Measurements from ENCODE around the gene HERC2.

Gene HERC2

DNA sequence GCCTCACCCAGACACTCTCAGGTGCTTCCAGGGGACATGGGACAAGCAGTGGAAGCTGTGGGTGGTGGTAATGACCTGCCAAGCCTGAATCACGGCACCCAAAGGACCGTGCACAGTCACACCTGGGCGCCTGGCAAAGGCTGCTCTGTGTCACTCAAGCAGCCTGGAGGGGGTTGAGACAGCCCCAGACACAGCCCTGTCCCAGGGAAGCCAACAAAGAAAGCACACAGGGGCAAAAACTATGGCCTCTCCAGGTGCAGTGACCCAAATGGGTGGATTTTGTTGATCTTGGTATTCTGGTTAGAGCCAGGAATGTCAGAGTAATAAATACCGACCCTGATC is 207.9 kb downstream of the HERC2 start:
- no peaks in the 10 kb centered on the region for H3K9me3 ChIP-seq
- no peak overlapping the region for H3K4me3 ChIP-seq
- H3K27ac ChIP-seq = no peak overlapping the region
- H3K27me3 ChIP-seq = no peaks in the 10 kb centered on the region
- H3K4me1 ChIP-seq = peaks cover 0 to 24% (median 16%) of the 10 kb centered on the region in 4 donors
- TF ChIP-seq, protein P1, sequence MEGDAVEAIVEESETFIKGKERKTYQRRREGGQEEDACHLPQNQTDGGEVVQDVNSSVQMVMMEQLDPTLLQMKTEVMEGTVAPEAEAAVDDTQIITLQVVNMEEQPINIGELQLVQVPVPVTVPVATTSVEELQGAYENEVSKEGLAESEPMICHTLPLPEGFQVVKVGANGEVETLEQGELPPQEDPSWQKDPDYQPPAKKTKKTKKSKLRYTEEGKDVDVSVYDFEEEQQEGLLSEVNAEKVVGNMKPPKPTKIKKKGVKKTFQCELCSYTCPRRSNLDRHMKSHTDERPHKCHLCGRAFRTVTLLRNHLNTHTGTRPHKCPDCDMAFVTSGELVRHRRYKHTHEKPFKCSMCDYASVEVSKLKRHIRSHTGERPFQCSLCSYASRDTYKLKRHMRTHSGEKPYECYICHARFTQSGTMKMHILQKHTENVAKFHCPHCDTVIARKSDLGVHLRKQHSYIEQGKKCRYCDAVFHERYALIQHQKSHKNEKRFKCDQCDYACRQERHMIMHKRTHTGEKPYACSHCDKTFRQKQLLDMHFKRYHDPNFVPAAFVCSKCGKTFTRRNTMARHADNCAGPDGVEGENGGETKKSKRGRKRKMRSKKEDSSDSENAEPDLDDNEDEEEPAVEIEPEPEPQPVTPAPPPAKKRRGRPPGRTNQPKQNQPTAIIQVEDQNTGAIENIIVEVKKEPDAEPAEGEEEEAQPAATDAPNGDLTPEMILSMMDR (IDR thresholded peaks at IDR 0.05) = no peak
- DNase-seq = no peak
- intact Hi-C loops (cut with DNase I; ENCODE audit: low total_unique reads) = no loop called here
- peaks cover 49 to 79% (median 69%) of the 10 kb centered on the region in 3 donors for H3K36me3 ChIP-seq

DNA sequence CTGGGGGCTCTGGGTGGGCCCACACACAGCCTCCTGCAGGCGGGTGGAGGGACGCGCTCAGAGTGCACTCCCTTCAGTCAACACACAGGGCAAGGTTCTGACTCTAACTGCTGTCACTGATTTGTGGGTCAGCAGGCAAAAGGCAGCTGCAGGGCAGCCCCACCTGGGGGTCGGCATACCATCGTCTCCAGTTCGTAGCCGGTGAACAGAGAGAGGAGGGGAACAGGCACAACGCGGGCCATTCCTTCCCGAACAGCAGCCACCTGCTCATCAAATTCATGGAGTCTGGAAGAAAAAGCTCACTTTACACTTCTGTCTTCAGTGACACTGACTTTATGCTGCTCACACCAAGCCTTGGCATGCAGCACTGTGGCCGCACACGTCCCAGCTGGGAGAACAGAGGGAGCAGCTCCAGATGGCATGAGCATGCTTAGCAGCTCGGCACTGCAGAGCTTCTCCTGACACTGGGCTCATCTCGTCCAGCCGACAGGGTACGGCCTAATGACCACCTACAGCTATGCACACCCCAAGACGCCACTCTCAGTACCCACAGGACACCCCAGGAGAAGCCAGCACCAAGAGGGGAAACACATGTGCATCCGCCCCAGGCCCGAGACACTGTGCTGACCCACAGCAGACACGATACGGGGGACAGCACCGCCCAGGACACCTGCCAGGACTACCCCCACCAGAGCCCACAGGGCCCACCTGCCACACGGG is 208.4 kb downstream of the HERC2 start:
- Histone ChIP-seq H3K27ac (no peak overlapping the region), H3K9me3 (no peaks in the 10 kb centered on the region), H3K4me3 (no peak overlapping the region), H3K36me3 (peaks cover 49 to 74% (median 69%) of the 10 kb centered on the region in 3 donors), H3K4me1 (peaks cover 0 to 30% (median 16%) of the 10 kb centered on the region in 4 donors), H3K27me3 (no peaks in the 10 kb centered on the region)
- intact Hi-C loops (cut with DNase I; ENCODE audit: low total_unique reads) = no loop called here
- TF ChIP-seq, protein P1 (IDR thresholded peaks at IDR 0.05) = no peak
- no peak for DNase-seq

DNA sequence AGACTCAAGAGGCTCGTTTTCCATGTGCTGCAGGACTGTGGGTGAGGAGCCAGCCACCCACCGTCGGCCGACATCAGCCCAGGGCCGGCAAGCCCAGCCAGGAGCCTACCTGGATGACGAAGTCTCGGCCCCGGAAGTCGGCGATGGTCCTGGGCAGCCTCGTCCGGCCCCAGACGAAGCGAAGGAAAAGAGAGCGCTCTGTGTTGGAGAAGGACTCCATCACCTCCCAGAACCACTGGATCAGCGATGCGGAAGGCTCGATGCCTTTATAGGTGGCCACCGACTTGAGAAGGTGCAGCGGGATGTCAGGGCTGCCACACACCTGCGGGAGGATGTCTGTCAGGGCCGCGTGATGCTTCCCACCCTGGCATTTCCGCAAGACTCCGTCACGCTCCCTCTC is 209.0 kb downstream of the HERC2 start:
- intact Hi-C loops (cut with DNase I; ENCODE audit: low total_unique reads) = no loop called here
- peaks cover 0 to 31% (median 16%) of the 10 kb centered on the region in 4 donors for H3K4me1 ChIP-seq
- no peaks in the 10 kb centered on the region for H3K9me3 ChIP-seq
- H3K27me3 ChIP-seq = no peaks in the 10 kb centered on the region
- peaks cover 44 to 68% (median 66%) of the 10 kb centered on the region in 3 donors for H3K36me3 ChIP-seq
- H3K27ac ChIP-seq = peak overlapping the region in 1 of 2 donors; percentile 93
- TF ChIP-seq, protein P1 (IDR thresholded peaks at IDR 0.05) = no peak
- H3K4me3 ChIP-seq = no peak overlapping the region
- no peak for DNase-seq

DNA sequence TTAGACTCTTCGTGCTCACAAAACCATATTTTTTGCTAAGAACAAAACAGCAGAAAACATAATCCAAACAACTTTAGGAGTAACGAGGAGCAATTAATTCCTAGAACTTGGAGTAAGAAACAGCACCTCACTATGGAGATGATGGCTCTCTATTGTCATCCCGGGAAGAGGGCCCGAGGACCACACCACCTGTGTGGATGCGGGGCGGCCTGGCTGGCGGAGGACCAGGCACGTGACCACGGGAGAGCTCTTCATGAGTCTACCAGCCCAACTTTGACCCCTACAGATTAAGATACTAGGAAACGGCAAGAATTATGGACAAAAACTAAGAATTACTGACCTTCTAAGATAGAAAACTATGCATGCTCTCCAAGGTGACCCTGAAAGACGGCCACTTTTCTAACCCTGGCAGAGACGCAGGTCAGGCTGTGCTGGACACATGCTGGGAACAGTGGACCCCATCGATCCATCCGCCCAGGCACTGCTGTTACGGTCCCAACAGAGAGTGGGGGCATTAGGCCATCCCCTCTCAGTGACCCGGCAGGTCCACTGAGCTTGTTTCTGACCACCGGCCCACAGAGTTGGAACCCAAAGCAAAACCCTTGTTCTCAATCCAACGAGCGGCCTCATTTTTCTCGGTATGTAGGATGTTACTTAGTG is 209.7 kb downstream of the HERC2 start:
- H3K27me3 ChIP-seq = no peaks in the 10 kb centered on the region
- no peaks in the 10 kb centered on the region for H3K9me3 ChIP-seq
- H3K4me1 ChIP-seq = peaks cover 0 to 38% (median 23%) of the 10 kb centered on the region in 4 donors
- H3K4me3 ChIP-seq = no peak overlapping the region
- H3K27ac ChIP-seq = peak overlapping the region in 1 of 2 donors; percentile 93
- DNase-seq = no peak
- intact Hi-C loops (cut with DNase I; ENCODE audit: low total_unique reads) = no loop called here
- TF ChIP-seq, protein P1 (IDR thresholded peaks at IDR 0.05) = no peak
- peaks cover 38 to 61% (median 61%) of the 10 kb centered on the region in 3 donors for H3K36me3 ChIP-seq

DNA sequence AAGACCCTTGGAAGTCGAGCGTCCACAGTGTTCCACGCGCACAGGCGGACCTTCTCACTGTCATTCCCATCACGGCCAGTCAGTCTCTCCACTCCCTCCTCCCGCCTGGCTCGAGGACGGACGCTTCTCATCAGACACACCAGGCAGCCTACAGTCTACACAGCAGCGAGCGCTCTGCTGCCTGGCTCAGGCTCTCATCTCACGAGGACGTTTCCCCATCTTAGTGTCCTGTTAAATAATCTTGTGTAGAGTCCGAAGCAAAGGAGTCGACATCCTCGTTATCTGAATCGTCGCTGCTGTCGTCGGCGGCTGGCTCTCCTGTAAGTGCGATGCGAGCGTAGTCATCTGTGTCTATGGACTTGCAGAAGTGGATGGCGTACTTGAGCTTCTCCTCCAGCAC is 210.4 kb downstream of the HERC2 start:
- peaks cover 0 to 42% (median 26%) of the 10 kb centered on the region in 4 donors for H3K4me1 ChIP-seq
- no peaks in the 10 kb centered on the region for H3K9me3 ChIP-seq
- peak overlapping the region in 1 of 2 donors; percentile 93 for H3K27ac ChIP-seq
- peaks cover 31 to 54% (median 54%) of the 10 kb centered on the region in 3 donors for H3K36me3 ChIP-seq
- TF ChIP-seq, protein P1 (IDR thresholded peaks at IDR 0.05) = no peak
- no peak for DNase-seq
- intact Hi-C loops (cut with DNase I; ENCODE audit: low total_unique reads) = no loop called here
- H3K4me3 ChIP-seq = no peak overlapping the region
- H3K27me3 ChIP-seq = no peaks in the 10 kb centered on the region

Data from tibial artery (tissue), 4 donors.